ENCODE measurements around the gene ADAMTS12. TPM values are rescaled to one million over a fixed set of nuclear protein-coding genes. Genes with fewer than 3 reads are reported as not detected.

ADAMTS12 gene
- total RNA-seq, 1 donor from 2014 or later: 28.7 TPM

- peak; percentile 18 for DNase-seq
These were observed 242.0 kb downstream of the ADAMTS12 start for GRCh38 chr5:33649549-33650482.

DNA sequence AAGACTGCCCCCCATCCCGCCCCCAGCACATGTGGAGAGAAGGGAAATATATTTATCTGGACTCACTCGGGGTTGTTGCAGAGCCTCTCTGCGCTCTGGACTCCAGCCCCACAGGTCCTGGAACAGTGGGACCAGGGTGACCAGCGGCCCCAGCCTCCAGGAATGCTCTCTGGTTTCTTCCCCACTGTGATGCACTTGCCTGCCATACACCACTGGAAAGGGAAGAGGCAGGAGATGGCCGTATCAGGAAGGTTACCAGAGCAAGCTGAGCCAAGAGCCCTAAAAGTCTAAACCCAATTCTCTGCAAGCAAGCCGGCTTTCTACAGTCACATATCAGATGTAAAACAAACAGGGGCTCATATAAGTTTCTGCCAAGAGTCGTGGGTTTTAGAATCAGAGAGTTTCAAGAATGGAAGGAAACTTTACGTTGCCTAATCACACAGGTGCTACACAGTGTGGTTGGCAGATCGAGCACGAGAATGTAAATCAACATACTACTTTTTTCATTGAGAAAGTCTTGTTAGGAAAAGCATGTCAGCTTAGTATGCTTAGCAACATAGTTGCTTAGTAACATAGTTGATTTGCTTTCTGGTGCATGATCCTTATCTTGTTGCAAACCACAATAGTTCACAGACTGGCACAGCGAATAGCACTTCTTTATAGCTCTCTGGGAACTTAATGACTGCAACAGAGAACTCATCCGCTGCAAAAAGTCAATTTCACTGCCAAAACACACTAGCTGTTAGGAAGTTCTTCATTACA, 249.9 kb downstream of the ADAMTS12 start:
- DNase-seq: no peak

DNA sequence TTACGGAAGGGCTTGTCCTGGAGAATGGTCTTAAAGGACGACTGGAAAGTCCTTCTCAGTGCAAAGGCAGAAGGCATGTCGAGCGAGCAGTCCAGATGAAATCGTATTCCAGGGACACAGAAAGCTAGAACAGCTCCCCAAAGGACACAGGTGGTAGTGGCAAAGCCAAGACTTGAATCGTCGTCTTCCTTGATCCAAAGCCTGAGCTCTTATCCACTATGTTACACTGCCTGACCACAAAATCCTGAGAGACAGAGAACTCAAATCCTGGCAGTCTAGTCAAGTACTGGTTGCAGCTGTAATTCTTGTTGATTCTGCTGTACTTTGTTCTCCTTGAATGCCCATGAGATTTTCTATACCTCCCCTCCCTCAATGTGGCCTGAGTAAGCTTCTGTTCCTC, 252.3 kb downstream of the ADAMTS12 start:
- no peak for DNase-seq

DNA sequence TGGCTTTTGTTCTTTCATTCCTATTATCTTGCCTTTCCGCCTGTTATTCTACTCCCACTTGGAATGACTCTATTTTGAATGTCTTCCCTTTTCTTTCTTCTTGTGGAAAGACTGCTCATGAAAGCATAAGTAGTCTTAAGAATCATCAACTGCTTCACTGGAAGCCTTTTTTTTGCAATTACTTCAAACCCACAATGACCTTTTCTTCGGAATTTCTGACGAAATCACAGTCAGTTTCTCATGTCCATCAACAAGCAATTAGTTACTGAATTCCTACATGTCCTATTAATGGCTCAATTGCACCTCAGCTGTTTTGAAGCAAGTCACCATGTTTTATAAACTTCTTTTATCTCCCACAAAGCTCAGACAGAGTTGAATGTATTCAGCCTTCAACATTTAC, 254.8 kb downstream of the ADAMTS12 start:
- DNase-seq: no peak

GRCh38 chr5:33635582-33635981, 256.2 kb downstream of the ADAMTS12 start:
- DNase-seq: no peak

GRCh38 chr5:33633699-33634098, 258.1 kb downstream of the ADAMTS12 start:
- DNase-seq: no peak

GRCh38 chr5:33631786-33632185, 260.0 kb downstream of the ADAMTS12 start:
- no peak for DNase-seq

- DNase-seq: no peak
These were observed 260.7 kb downstream of the ADAMTS12 start for GRCh38 chr5:33631139-33631538.

GRCh38 chr5:33629999-33630398, 261.8 kb downstream of the ADAMTS12 start:
- no peak for DNase-seq

DNA sequence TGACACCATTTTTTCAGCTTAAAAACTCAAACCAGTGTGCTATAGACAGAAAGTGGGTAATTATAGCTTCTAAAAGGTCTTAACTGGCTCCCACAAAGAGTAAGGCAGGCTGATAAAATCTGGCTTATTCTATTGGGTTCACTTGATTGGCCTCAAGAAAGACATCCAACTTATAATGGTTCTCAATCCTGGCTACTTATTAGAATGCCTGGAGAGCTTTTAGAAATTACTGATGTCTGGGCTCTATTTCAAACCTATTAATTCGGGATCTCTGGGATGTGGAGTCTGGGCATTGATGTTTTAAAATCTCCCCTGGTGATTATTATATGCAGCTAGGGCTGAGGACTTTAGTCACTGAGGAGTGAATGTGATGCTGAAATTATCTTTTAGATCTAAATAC, 263.0 kb downstream of the ADAMTS12 start:
- no peak for DNase-seq

DNA sequence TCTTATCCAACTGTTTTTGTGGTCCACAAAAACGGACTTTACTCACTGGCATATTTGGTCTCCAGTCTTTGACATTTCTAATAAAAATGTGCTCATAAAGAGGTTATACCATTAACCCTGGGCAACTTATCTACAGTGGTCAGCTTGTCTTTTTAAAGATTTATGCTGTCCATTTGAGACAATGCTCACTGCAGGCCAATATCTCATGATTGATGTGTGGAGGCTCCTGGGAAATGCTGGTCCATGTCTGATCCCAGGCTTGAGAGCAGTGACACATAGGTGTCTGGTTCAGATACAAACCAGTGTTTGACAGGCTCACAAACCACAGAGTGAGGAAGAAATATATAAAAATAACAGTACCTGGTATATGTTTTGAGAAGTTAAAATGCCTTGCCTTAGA, 270.3 kb downstream of the ADAMTS12 start:
- no peak for DNase-seq

DNA sequence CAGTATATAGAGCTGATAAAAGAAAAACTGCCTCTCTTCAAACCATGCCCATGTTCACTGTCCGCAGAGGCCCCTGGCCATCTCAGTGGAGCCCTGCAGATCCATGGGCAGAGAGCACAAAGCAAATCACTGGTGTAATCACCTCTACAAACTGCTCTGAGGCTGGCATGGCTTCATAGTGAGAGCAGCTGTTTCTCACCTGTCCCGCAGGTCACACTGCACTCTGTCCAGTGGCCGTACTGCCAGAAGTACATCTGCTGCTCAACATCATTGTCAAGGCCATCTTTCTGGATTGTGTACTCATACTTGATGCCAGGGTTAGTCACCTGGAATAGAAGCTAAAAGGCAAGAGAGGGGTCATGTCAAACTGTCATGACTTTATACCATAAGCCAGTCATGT, 277.8 kb downstream of the ADAMTS12 start:
- no peak for DNase-seq

DNA sequence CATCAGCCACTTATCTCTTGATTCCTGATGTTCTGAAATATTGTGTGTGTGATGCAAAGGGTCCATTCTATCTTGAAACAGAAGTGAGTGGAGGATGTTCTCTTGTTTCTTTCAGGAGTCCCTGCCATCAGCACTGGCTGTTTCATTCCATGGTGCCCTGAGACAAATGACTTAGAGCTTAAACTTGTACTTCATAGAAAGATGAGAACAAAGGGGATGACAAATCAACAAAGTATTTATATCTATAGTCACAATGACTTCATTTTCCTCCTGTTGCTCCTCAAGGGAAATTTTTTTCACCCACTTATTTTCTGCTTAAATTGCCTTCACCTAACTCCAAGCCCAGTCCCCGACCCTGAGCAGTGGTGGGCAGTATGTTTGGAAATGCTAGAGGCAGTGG, 279.4 kb downstream of the ADAMTS12 start:
- DNase-seq: no peak

DNA sequence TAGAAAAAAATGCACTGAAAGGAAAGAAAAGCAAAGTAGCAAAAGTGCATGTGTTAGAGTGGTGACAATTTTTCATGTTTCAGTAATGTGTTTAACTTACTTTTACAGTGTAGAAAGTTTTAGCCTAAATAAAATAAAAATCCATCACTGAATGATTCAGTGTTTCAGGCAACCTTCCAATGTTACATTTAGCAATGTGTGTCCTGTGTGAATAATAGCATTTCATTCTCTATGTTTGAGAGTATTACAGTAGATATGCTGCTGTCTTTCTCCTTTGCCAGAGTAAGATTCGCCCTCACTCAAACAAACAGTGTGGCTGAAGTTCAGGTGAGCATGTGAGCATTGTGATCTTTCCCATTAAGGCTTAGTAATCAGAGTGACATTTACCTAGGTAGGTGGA, 279.9 kb downstream of the ADAMTS12 start:
- peak; percentile 14 for DNase-seq

- DNase-seq: peak; percentile 21
These were observed 283.3 kb downstream of the ADAMTS12 start for GRCh38 chr5:33608344-33609041.

DNA sequence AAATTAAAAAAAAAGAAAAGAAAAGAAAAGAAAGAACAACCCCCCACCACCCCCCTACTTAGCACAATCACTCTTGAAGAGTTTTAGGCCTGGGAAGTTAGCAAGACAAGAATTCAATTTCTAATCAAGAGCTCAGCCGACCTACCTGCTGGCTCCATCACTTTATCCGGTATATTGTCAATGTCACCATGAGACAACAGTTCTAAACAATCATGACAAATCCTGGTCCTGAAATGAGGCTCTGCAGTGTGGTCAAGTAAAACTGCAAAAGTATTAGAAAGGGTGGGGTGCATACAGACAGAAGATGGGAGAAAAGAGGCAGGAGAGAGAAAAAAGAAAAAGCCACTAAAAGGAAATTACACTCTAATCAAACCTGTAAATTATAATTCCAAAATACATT, 287.3 kb downstream of the ADAMTS12 start:
- DNase-seq: no peak

GRCh38 chr5:33601881-33602280, 289.9 kb downstream of the ADAMTS12 start:
- DNase-seq: peak; percentile 29

GRCh38 chr5:33595303-33595702, 296.5 kb downstream of the ADAMTS12 start:
- DNase-seq: no peak

DNA sequence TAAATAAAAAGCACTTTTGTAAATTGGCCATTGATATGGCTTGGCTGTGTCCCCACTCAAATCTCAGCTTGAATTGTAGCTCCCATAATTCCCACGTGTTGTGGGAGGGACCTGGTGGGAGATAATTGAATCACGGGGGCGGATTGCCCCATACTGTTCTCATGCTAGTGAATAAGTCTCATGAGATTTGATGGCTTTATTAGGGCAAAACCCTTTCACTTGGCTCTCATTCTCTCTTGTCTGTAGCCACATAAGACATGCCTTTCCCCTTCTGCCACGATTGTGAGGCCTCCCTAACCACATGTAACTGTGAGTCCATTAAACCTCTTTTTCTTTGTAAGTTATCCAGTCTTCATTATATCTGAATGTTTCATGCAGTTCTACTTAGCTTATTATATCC, 297.8 kb downstream of the ADAMTS12 start:
- no peak for DNase-seq

- no peak for DNase-seq
These were observed 299.5 kb downstream of the ADAMTS12 start for GRCh38 chr5:33592245-33592644.

DNA sequence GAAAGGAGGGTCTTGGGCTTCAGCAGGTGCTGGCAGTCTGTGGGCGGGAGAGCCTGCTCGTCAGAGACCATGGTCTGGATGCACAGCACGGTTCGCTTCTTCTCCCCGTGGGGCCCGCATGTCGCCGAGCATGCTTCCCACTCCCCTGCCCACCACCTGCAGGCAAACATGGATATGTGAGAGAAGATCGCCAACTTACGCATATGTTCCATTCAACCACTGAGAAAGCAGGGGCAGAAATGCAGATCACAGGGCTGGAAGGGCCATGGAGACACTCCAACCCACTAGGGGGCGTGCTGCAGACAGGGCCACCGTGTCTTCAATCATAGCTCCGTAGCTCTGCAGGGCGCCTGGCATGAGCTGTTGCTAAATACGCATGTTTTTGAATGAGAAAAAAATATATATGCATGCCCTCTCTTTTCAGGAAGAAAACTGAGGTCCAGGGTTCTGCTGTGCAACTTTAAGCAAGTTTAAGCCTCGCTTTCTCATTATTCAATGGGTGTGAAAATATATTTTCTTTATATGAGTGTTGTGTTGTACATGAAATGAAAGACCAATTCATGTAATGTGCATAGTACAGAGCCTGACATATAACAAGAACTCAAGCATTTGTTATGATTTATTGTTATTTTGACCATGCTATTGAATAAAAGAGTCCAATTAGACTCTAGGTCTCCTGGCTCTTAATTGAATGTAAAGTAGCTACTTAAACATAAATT, 303.0 kb downstream of the ADAMTS12 start:
- DNase-seq: no peak

GRCh38 chr5:33583332-33583731, 308.5 kb downstream of the ADAMTS12 start:
- DNase-seq: no peak

All from tongue (tissue), 2 donors.